Trophoblast cell (in vitro differentiated cells and primary cell): ENCODE measurements around the gene COQ9.
A peak's percentile ranks its signal among the peaks of the same experiment; 100 is the strongest.

Experiments used
- DNase-seq, 2 donors: peaks; one replicate each; pipeline ENCODE4 v3.0.0-alpha.2; 2016
- H2AFZ ChIP-seq: 2 replicates; pipeline ENCODE4 v1.6.1; 2013; ENCODE audit warnings: low read length, moderate library complexity, mild to moderate bottlenecking; ENCODE audit not compliant: insufficient read depth, poor library complexity
- H2AK5ac ChIP-seq: 2 replicates; pipeline ENCODE4 v1.6.1; 2013; ENCODE audit warnings: mild to moderate bottlenecking, low read length
- H2BK120ac ChIP-seq: 2 replicates; pipeline ENCODE4 v1.6.1; 2013; ENCODE audit warnings: low read length, mild to moderate bottlenecking, moderate library complexity; ENCODE audit not compliant: insufficient read depth, poor library complexity
- H2BK12ac ChIP-seq: 2 replicates; pipeline ENCODE4 v1.6.1; 2013; ENCODE audit warnings: mild to moderate bottlenecking, low read length, moderate library complexity
- H2BK5ac ChIP-seq: 2 replicates; pipeline ENCODE4 v1.6.1; 2013; ENCODE audit warnings: low read length, low read depth, moderate library complexity, mild to moderate bottlenecking; ENCODE audit not compliant: poor library complexity
- H3K14ac ChIP-seq: 2 replicates; pipeline ENCODE4 v1.6.1; 2013; ENCODE audit warnings: mild to moderate bottlenecking, low read length
- H3K18ac ChIP-seq: 2 replicates; pipeline ENCODE4 v1.6.1; 2013; ENCODE audit warnings: mild to moderate bottlenecking, low read length
- H3K23ac ChIP-seq: 2 replicates; pipeline ENCODE4 v1.6.1; 2013; ENCODE audit warnings: low read length
- H3K27ac ChIP-seq: 2 replicates; pipeline ENCODE4 v1.5.1; 2013; ENCODE audit warnings: low read depth, mild to moderate bottlenecking, inconsistent platforms, low read length, moderate library complexity
- H3K27me3 ChIP-seq: 2 replicates; pipeline ENCODE4 v1.6.1; 2013; ENCODE audit warnings: inconsistent platforms, mild to moderate bottlenecking, low read length, moderate library complexity; ENCODE audit not compliant: insufficient read depth
- H3K36me3 ChIP-seq, 2 experiments: 1 replicate in 1 of 2; 2 replicates in 1 of 2; pipeline ENCODE4 v1.6.1; 2013; ENCODE audit warnings: low read length in 2 of 2, mild to moderate bottlenecking in 2 of 2, moderate library complexity in 1 of 2; ENCODE audit not compliant: insufficient read depth in 2 of 2, control insufficient read depth in 1 of 2
- H3K4ac ChIP-seq: 2 replicates; pipeline ENCODE4 v1.6.1; 2013; ENCODE audit warnings: low read depth, mild to moderate bottlenecking, low read length, moderate library complexity
- H3K4me1 ChIP-seq, 2 experiments: 1 replicate in 1 of 2; 2 replicates in 1 of 2; pipeline ENCODE4 v1.6.1; 2013; ENCODE audit warnings: low read length in 2 of 2, mild to moderate bottlenecking in 2 of 2, moderate library complexity in 1 of 2; ENCODE audit not compliant: insufficient read depth in 2 of 2, control insufficient read depth in 1 of 2
- H3K4me2 ChIP-seq: 2 replicates; pipeline ENCODE4 v1.6.1; 2013; ENCODE audit warnings: inconsistent platforms, mild to moderate bottlenecking, low read length, moderate library complexity
- H3K4me3 ChIP-seq: 2 replicates; pipeline ENCODE4 v1.5.1; 2013; ENCODE audit warnings: mild to moderate bottlenecking, low read depth, low read length, inconsistent platforms
- H3K79me1 ChIP-seq: one replicate; pipeline ENCODE4 v1.6.1; 2013; ENCODE audit warnings: low read length
- H3K79me2 ChIP-seq: 2 replicates; pipeline ENCODE4 v1.6.1; 2013; ENCODE audit warnings: low read length, mild to moderate bottlenecking; ENCODE audit not compliant: control insufficient read depth, insufficient read depth, poor library complexity
- H3K9ac ChIP-seq: 2 replicates; pipeline ENCODE4 v1.6.1; 2013; ENCODE audit warnings: mild to moderate bottlenecking, low read length
- H3K9me3 ChIP-seq: 2 replicates; pipeline ENCODE4 v1.6.1; 2013; ENCODE audit warnings: low read depth, mild to moderate bottlenecking, control low read depth, inconsistent platforms, low read length; ENCODE audit not compliant: insufficient read depth
- H4K12ac ChIP-seq: 2 replicates; pipeline ENCODE4 v1.6.1; 2013; ENCODE audit warnings: low read depth, mild to moderate bottlenecking, low read length, moderate library complexity
- H4K8ac ChIP-seq: 2 replicates; pipeline ENCODE4 v1.6.1; 2013; ENCODE audit warnings: low read depth, mild to moderate bottlenecking, low read length, moderate library complexity
- H4K91ac ChIP-seq: one replicate; pipeline ENCODE4 v1.6.1; 2013; ENCODE audit warnings: low read depth, mild to moderate bottlenecking, low read length, moderate library complexity
- WGBS: extraction: QIAGEN DNeasy Blood & Tissue Kit; methylation state at CpG from one replicate; pipeline ENCODE4 v1.1.7; 2013; ENCODE audit warnings: missing lambda C conversion rate; ENCODE audit not compliant: insufficient read length, insufficient coverage; ENCODE audit errors: extremely low coverage; 5-methylcytosine and 5-hydroxymethylcytosine counted together

The COQ9 gene

DNA sequence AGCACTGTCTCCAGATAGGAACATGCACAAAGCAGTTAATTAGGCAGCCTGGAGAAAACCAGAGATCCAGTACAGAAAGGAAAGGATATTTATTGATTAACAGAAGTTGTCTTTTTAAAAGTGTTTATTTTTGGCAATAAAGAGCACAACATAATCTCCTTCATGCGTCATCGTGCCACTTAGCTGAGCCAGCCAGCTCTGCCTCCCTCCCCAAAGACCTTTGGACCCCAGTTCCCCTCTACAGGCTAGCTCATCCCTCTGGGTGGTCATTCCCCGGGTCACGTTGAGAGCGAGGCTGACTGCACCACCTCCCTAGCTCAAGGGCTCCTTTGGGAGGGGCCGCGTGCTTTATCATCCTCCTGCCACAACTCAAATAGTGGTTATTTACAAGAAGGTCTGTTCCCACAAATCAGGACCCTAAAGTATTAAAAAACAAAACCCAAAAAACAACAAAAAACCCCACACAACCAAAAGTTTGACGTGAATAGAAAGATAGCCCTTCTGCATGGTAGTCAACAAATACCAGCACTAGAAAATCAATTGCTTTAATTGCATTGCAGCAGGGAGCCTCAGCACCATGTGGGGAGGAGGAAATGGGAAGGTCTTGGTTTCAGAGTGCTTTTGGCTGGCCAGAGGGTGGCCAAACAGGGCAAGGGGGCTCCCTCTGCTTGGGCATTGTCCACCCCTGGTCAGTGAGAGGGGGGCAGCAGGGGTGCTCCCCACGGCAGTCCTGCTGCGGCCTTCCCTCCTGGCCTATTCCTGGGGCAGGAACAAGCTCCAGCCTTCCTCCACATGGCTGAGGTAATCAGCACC lies 24.8 kb downstream of the COQ9 start:
- Histone ChIP-seq H3K27ac (peak overlapping the region; percentile 59), H2AK5ac (no peak overlapping the region), H3K14ac (peak overlapping the region; percentile 11), H2BK5ac (peak overlapping the region; percentile 20), H3K27me3 (no peaks in the 10 kb centered on the region), H3K23ac (no peak overlapping the region), H3K4ac (no peak overlapping the region), H3K36me3 (peaks cover 76 to 87% of the 10 kb centered on the region in 2 experiments), H4K91ac (no peak overlapping the region), H3K4me2 (no peak overlapping the region), H4K8ac (no peak overlapping the region), H2BK120ac (no peak overlapping the region), H2BK12ac (no peak overlapping the region), H3K9ac (no peak overlapping the region), H2AFZ (no peak overlapping the region), H3K18ac (peak overlapping the region; percentile 35), H3K79me1 (peaks cover 12% of the 10 kb centered on the region), H3K79me2 (peaks cover 3% of the 10 kb centered on the region), H4K12ac (no peak overlapping the region), H3K4me3 (no peak overlapping the region), H3K4me1 (peaks cover 20 to 23% of the 10 kb centered on the region in 2 experiments), H3K9me3 (no peaks in the 10 kb centered on the region)
- no CpG with 5 or more reads among the region's 10 CpGs for WGBS
- no peak for DNase-seq

- peaks cover under 1% of the 10 kb centered on the region for H3K9me3 ChIP-seq
- H4K12ac ChIP-seq, result no peak overlapping the region
- no peak for DNase-seq
- no peak overlapping the region for H2BK12ac ChIP-seq
- H4K8ac ChIP-seq, result no peak overlapping the region
- H3K9ac ChIP-seq, result no peak overlapping the region
- H3K27ac ChIP-seq, result peak overlapping the region; percentile 55
- H4K91ac ChIP-seq, result no peak overlapping the region
- H2AFZ ChIP-seq, result no peak overlapping the region
- H2BK5ac ChIP-seq, result peak overlapping the region; percentile 20
- no peaks in the 10 kb centered on the region for H3K27me3 ChIP-seq
- peaks cover 82 to 93% of the 10 kb centered on the region in 2 experiments for H3K36me3 ChIP-seq
- H2AK5ac ChIP-seq, result no peak overlapping the region
- peaks cover 8% of the 10 kb centered on the region for H3K79me2 ChIP-seq
- no peak overlapping the region for H3K4me3 ChIP-seq
- H3K4me1 ChIP-seq, result peaks cover 26 to 28% of the 10 kb centered on the region in 2 experiments
- WGBS, result no CpG with 5 or more reads among the region's 4 CpGs
- H3K79me1 ChIP-seq, result peaks cover 12% of the 10 kb centered on the region
- H3K23ac ChIP-seq, result no peak overlapping the region
- no peak overlapping the region for H3K14ac ChIP-seq
- H3K4ac ChIP-seq, result no peak overlapping the region
- H3K4me2 ChIP-seq, result no peak overlapping the region
- no peak overlapping the region for H2BK120ac ChIP-seq
- H3K18ac ChIP-seq, result no peak overlapping the region
These were observed 25.4 kb downstream of the COQ9 start for GRCh38 chr16:57472665-57473060.

GRCh38 chr16:57473176-57473840 lies 26.0 kb downstream of the COQ9 start:
- Histone ChIP-seq H3K79me1 (peaks cover 17% of the 10 kb centered on the region), H3K9me3 (peaks cover 3% of the 10 kb centered on the region), H2AFZ (no peak overlapping the region), H3K4me3 (no peak overlapping the region), H3K23ac (no peak overlapping the region), H3K18ac (no peak overlapping the region), H2BK5ac (no peak overlapping the region), H4K12ac (no peak overlapping the region), H3K27me3 (no peaks in the 10 kb centered on the region), H2BK120ac (no peak overlapping the region), H3K4ac (no peak overlapping the region), H4K8ac (no peak overlapping the region), H3K4me1 (peaks cover 32 to 35% of the 10 kb centered on the region in 2 experiments), H4K91ac (no peak overlapping the region), H3K27ac (peak overlapping the region; percentile 55), H3K36me3 (peaks cover 83 to 94% of the 10 kb centered on the region in 2 experiments), H2AK5ac (no peak overlapping the region), H3K79me2 (peaks cover 14% of the 10 kb centered on the region), H3K9ac (no peak overlapping the region), H3K14ac (no peak overlapping the region), H2BK12ac (no peak overlapping the region), H3K4me2 (no peak overlapping the region)
- no peak for DNase-seq
- WGBS, result no CpG with 5 or more reads among the region's 14 CpGs

- no peak overlapping the region for H3K4me3 ChIP-seq
- H3K79me1 ChIP-seq, result peaks cover 23% of the 10 kb centered on the region
- H4K12ac ChIP-seq, result no peak overlapping the region
- peaks cover 89 to 97% of the 10 kb centered on the region in 2 experiments for H3K36me3 ChIP-seq
- H3K79me2 ChIP-seq, result peaks cover 19% of the 10 kb centered on the region
- DNase-seq, result no peak
- H3K4ac ChIP-seq, result no peak overlapping the region
- no peak overlapping the region for H2AFZ ChIP-seq
- H2BK12ac ChIP-seq, result no peak overlapping the region
- WGBS, result no CpG with 5 or more reads among the region's 8 CpGs
- H3K9me3 ChIP-seq, result peaks cover 3% of the 10 kb centered on the region
- no peak overlapping the region for H4K91ac ChIP-seq
- no peak overlapping the region for H2AK5ac ChIP-seq
- no peak overlapping the region for H3K14ac ChIP-seq
- H3K23ac ChIP-seq, result no peak overlapping the region
- H3K18ac ChIP-seq, result no peak overlapping the region
- no peaks in the 10 kb centered on the region for H3K27me3 ChIP-seq
- no peak overlapping the region for H2BK5ac ChIP-seq
- no peak overlapping the region for H3K9ac ChIP-seq
- peaks cover 38 to 40% of the 10 kb centered on the region in 2 experiments for H3K4me1 ChIP-seq
- no peak overlapping the region for H2BK120ac ChIP-seq
- H3K27ac ChIP-seq, result peak overlapping the region; percentile 35
- no peak overlapping the region for H3K4me2 ChIP-seq
- no peak overlapping the region for H4K8ac ChIP-seq
These were observed 26.6 kb downstream of the COQ9 start for GRCh38 chr16:57473906-57474305.
